ENCODE measurements around the gene ERG28. TPM values are rescaled to one million over a fixed set of nuclear protein-coding genes. Genes with fewer than 3 reads are reported as not detected.

Gene ERG28
- total RNA-seq: 10 to 100 TPM in 1 of 4 donors, 1 to 10 TPM in 2, under 1 TPM in 1; 0.26 to 11.2 (median 4.2) TPM

GRCh38 chr14:75660630-75661498 is at the start of gene ERG28, which contains the start of gene TTLL5:
Gene ERG28 (minus strand): TSS chr14:75660876. CDS start chr14:75657502, 3,374 bp downstream.
Gene TTLL5 (plus strand): TSS chr14:75661246. CDS start chr14:75663150, 1,904 bp downstream.
- TF ChIP-seq CTCF (IDR thresholded peaks at IDR 0.05) (peak in 2 of 4 experiments; percentile 4 to 17), POLR2A (IDR thresholded peaks at IDR 0.05) (peak; percentile 45 to 63)
- Histone ChIP-seq H3K27me3 (no peaks in the 10 kb centered on the region), H3K27ac (peak within 1 kb of the TSS; percentile 86 to 90), H3K9me3 (no peaks in the 10 kb centered on the region), H3K4me3 (peak within 1 kb of the TSS; percentile 82 to 98), H3K36me3 (no peaks in the 10 kb centered on the region), H3K4me1 (no peaks in the 10 kb centered on the region)
- intact Hi-C loops (cut with DNase I; ENCODE audit: low total_unique reads): no loop called here
- peak; percentile 97 for DNase-seq

- no peaks in the 10 kb centered on the region for H3K36me3 ChIP-seq
- H3K4me1 ChIP-seq: no peaks in the 10 kb centered on the region
- no peak overlapping the region for H3K4me3 ChIP-seq
- no peak for TF ChIP-seq POLR2A (IDR thresholded peaks at IDR 0.05)
- TF ChIP-seq CTCF (IDR thresholded peaks at IDR 0.05): peak; percentile 73 to 80 (median 78)
- no peaks in the 10 kb centered on the region for H3K9me3 ChIP-seq
- DNase-seq: peak; percentile 78 to 85
- H3K27me3 ChIP-seq: no peaks in the 10 kb centered on the region
- intact Hi-C loops (cut with DNase I; ENCODE audit: low total_unique reads): no loop called here
- H3K27ac ChIP-seq: no peak overlapping the region
Observed at GRCh38 chr14:75709207-75709812, 48.6 kb upstream of the ERG28 start.

GRCh38 chr14:75705014-75705413 is 44.3 kb upstream of the ERG28 start:
- Histone ChIP-seq H3K4me3 (no peak overlapping the region), H3K4me1 (no peaks in the 10 kb centered on the region), H3K9me3 (no peaks in the 10 kb centered on the region), H3K27me3 (no peaks in the 10 kb centered on the region), H3K27ac (no peak overlapping the region), H3K36me3 (no peaks in the 10 kb centered on the region)
- intact Hi-C loops (cut with DNase I; ENCODE audit: low total_unique reads): no loop called here
- no peak for DNase-seq
- TF ChIP-seq CTCF (IDR thresholded peaks at IDR 0.05) (no peak), POLR2A (IDR thresholded peaks at IDR 0.05) (no peak)

- no peaks in the 10 kb centered on the region for H3K9me3 ChIP-seq
- intact Hi-C loops (cut with DNase I; ENCODE audit: low total_unique reads): no loop called here
- no peaks in the 10 kb centered on the region for H3K27me3 ChIP-seq
- H3K4me3 ChIP-seq: no peak overlapping the region
- H3K36me3 ChIP-seq: no peaks in the 10 kb centered on the region
- no peak for TF ChIP-seq CTCF (IDR thresholded peaks at IDR 0.05)
- no peak for TF ChIP-seq POLR2A (IDR thresholded peaks at IDR 0.05)
- no peaks in the 10 kb centered on the region for H3K4me1 ChIP-seq
- H3K27ac ChIP-seq: peak overlapping the region in 1 of 2 donors; percentile 72
- no peak for DNase-seq
Observed at GRCh38 chr14:75703467-75703866, 42.8 kb upstream of the ERG28 start.

Measured in uterus (tissue), 4 donors.